ENCODE measurements around the gene TP53BP1.
"Not testable (repeated sequence)": the region's sequence is repeated elsewhere in the genome, so short reads cannot be mapped to it uniquely, and the experiment has no call there.

The TP53BP1 gene

DNA sequence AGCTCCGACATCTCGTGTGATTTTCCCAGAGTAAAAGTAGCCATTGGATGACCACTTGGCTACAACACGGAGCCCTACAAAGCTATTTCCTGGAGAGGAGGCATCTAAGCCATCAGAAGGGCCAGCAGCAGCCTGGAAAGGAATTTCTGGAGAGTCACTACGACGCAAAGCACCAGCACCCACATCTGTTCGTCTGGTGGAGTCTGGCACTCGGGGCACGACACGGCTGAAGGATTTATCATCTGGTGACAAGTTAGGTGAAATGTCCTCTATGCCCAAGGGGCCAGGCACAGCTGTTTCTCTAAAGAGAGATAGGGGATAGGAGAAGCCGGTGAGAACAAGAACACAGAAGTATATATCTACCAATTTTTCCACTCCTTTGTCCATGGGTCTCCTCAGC lies 72.5 kb downstream of the TP53BP1 start:
- no peak for DNase-seq (ENCODE audit: low spot score)

DNA sequence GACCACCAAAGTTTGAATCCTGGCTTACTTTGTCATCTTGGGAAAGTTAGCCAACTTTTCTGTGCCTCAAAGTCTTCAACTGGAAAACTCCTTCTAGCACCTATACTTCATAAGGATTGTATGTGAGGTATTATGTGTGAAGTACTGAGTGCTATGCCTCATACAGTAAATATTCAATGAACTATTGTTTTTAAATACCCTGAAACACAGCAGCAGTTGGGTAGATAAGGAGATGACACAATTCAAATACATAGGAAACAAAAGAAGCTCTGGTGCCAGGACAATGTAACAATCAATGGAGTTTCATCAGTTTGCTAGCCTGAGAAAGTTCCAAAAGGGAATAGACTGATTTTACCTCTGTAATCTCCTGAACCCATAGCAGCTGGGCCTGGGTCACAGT lies 78.8 kb downstream of the TP53BP1 start:
- DNase-seq (ENCODE audit: low spot score) = no peak

GRCh38 chr15:43412096-43412495 lies 80.9 kb downstream of the TP53BP1 start:
- DNase-seq (ENCODE audit: low spot score) = no peak

DNA sequence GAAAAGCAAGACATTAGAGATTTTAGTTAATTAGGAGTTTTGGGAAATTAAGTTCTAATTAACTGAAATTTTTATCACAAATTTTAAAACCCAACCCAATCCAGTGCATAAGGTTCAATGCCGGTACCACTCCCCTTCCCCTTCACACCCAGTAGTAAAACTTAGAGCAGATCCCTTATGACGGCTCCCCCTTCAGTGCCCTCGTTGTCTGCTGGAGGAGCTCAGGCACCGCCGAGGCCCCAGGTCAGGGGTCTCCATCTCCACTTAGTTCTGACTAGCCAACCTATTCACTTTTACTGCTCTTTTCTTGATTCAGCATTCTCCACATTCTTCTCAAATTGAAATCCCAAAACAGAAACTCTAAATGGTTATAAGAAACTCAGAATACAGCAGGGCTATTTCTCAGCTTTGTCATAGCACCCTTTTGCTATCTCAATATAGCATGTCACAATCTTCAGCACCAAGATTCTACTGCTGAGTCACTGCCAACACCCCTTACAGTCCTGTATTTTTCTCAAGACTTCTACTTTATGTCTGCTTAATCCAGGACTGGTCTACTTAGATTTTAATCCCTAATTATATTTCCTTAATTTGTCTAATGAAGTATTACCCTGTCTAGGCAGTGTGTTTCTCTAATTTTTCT lies 82.3 kb downstream of the TP53BP1 start:
- DNase-seq (ENCODE audit: low spot score) = no peak

DNA sequence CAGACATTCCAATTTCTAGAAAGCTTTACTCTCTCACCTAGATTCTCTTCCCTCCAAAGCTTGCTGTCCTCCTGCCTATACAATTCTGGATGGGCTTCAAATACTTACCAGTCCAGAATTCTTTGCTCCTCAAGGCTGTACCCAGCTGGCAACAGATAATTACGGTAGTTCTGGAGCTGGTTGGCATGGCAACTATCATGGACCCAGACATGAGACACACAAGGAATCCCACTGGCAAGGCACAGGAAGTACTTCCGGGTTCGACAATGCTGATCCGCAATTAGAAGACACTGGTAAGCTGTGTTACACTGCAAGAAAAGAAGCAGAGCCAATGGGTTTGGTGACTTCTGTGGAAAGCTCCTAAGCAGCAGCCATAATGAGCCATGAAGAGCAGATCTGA lies 84.2 kb downstream of the TP53BP1 start:
- DNase-seq (ENCODE audit: low spot score) = no peak

DNA sequence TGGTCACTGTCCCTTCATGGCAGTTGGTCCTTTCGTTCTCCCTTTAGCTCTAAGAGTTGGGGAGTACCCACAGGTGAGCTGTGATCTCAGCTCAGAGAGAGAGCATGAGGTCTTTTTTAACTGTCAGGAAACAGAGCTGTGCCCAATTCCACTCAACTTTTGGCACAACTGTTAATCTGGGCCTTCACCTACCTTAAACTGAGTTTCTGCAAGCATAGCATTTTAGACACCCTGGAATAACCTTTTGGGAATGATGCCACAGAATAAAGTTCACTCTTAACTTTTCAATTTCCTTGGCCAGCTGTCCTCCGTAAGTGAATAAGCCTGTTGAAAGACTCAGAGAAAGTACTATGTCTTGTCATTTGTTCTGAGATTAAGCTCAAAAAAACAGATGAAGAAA lies 86.1 kb downstream of the TP53BP1 start:
- DNase-seq (ENCODE audit: low spot score) = no peak

GRCh38 chr15:43406189-43406588 lies 86.8 kb downstream of the TP53BP1 start:
- DNase-seq (ENCODE audit: low spot score) = no peak

GRCh38 chr15:43404130-43404529 lies 88.8 kb downstream of the TP53BP1 start:
- DNase-seq (ENCODE audit: low spot score) = no peak

- DNase-seq (ENCODE audit: low spot score) = no peak
These were observed 89.3 kb downstream of the TP53BP1 start for GRCh38 chr15:43403616-43404015.

DNA sequence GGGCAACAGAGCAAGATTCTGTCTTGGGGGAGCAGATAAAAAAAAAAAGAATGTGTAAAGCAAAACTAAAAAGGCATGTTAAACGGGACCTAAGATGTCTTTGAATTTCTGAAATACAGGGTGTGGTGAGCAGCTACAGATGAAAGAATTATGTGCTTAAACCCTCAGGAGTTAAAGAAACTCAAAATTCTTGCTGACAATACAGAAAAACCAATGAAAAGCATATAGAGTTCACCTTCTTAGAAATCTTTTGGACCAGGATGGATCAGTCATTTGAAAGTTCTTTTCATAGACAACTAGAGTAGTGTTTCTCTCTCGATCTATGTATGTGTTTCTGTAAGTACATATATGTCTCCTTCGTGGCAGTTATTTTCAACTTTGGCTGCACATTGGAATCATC lies 90.7 kb downstream of the TP53BP1 start:
- no peak for DNase-seq (ENCODE audit: low spot score)

GRCh38 chr15:43393592-43393991 lies 99.4 kb downstream of the TP53BP1 start:
- not testable (repeated sequence) for DNase-seq (ENCODE audit: low spot score)

- DNase-seq (ENCODE audit: low spot score) = no peak
These were observed 102.2 kb downstream of the TP53BP1 start for GRCh38 chr15:43390723-43391122.

DNA sequence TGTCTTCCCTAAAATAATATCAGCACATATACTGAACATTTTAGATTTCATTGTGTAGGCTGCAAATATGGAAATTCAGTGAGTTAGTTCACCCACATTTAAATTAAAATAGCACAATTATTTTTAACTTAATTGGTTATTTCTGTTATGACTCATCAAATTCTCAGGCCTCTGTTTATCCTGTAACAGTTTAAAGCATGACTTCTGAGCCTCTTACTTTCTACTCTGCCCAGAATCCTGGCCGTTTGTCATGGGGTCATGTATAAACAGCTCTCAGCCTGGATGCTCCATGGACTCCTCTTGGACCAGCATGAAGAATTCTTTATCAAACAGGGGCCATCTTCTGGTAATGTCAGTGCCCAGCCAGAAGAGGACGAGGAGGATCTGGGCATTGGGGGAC lies 109.9 kb downstream of the TP53BP1 start:
- DNase-seq (ENCODE audit: low spot score) = no peak

- no peak for DNase-seq (ENCODE audit: low spot score)
These were observed 110.6 kb downstream of the TP53BP1 start for GRCh38 chr15:43382310-43382709.

GRCh38 chr15:43378601-43379000 lies 114.4 kb downstream of the TP53BP1 start:
- no peak for DNase-seq (ENCODE audit: low spot score)

GRCh38 chr15:43376017-43376705 lies 116.8 kb downstream of the TP53BP1 start:
- DNase-seq (ENCODE audit: low spot score) = peak; percentile 49

DNA sequence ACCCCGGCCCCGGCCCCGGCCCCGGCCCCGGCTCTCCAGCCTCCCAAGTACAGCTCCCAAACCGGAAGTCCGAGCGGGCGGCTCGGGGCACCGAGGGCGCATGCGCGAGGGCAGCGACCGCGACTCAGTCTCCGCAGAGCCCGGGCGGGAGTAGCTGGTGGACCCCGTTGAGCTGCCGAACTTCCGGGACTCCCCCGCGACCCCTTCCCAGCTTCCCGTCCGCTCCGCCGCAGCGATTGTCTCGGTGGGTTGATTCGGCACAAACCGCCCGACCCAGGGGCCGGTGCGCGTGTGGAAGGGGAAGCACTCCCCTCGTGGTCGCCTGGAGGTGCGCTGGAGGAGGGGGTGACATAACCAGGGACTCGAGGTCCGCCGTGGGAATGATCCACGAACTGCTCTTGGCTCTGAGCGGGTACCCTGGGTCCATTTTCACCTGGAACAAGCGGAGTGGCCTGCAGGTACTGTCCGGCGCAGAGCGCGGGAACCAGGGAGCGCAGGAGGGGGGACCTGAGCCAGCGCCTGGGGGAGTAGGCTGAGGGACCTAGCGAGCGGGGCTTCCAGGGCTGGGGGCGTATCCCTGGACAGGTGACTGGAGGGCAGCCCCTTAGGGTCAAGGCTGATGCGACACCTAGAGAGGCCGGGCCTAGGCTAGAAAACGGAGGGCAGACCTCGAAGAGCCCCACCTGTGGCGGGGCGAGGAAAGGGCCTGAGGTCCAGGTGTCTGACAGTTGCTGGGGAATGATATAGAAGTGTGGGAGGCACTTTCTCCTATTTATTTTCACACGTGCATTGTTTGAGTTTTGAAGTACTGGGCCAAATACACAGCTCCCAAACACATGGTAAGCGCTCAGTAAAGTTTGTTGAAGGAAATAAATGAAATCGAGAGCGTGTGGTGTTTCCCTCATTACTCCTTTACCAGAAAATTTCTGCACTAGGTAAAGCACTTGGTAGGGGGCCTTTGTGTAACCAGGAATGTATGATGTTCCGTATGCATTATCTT lies 121.7 kb downstream of the TP53BP1 start, which contains the start of the genes TUBGCP4 and ZSCAN29:
Gene TUBGCP4 (plus strand): TSS at position 127 of the 1,000 bp plus-strand sequence. CDS start 254 bp downstream, at position 381.
Gene ZSCAN29 (minus strand): TSS at position 69 of the 1,000 bp plus-strand sequence. CDS start 1,130 bp downstream, outside the sequence.
- peak; percentile 70 for DNase-seq (ENCODE audit: low spot score)

- peak; percentile 13 for DNase-seq (ENCODE audit: low spot score)
These were observed 122.5 kb downstream of the TP53BP1 start for GRCh38 chr15:43370310-43370974.

- no peak for DNase-seq (ENCODE audit: low spot score)
These were observed 131.5 kb downstream of the TP53BP1 start for GRCh38 chr15:43361313-43361903.

DNA sequence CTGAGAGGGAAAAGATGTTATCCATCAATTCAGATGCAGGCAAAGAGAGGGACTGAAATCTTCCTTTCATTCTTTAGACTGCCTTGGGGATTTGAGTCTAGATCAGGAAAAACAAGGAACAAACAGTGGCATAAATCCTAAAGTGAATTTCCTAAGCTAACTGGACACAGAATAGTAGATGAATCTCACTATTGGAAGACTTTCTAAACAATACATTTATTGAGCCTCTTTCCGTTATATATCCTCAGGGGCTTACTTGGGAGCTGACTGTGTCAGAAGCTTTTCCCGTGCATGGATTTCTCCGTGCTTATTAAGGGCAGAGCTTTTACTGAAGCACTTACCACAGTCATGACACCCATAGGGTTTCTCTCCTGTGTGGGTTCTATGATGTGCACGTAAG lies 132.1 kb downstream of the TP53BP1 start:
- DNase-seq (ENCODE audit: low spot score) = no peak
